ENCODE results near the gene PDZD11.
"Not testable (repeated sequence)": the region's sequence is repeated elsewhere in the genome, so short reads cannot be mapped to it uniquely, and the experiment has no call there.

The PDZD11 gene

DNA sequence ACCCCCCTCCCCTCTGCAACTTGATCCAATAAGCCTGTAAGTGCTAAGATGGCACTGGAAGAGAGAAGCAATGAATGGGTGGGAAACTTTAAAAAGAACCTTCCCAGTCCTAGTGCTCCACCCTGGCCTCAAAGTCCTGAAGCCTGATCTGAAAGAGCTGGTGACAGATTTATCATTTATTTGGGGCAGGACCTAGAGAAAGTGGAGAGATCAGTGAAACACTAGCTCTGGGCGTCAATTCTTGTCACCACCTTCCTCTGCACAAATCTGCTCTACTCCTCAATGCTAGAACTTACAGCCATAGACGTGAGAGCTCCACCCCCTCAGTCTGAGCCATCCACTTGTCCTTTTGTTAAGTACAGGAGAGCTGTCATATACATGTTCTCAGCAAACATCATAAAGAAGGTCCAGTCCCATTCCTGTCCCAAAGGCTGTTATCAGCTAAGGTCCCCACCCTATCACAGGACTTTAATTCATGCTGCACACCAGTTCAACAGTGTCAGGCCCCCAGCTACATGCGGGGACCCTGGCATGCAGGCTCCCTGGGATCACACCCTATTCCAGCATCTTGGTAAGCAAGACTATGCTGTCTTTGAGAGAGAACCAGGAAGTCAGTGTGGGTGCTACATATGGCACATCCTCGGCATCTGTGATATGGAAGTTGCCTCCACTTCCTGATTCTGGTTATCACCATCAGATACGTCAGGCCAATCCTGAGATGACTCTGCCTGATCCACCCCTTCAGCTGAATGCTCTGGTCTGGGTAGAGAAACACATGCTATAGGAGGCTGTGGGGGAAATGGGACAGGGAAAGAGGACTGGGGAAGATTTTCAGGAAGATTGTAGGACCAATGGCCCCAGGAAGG is 32.1 kb downstream of the PDZD11 start:
- DNase-seq (ENCODE audit: low read depth in 2 of 2), result no peak

DNA sequence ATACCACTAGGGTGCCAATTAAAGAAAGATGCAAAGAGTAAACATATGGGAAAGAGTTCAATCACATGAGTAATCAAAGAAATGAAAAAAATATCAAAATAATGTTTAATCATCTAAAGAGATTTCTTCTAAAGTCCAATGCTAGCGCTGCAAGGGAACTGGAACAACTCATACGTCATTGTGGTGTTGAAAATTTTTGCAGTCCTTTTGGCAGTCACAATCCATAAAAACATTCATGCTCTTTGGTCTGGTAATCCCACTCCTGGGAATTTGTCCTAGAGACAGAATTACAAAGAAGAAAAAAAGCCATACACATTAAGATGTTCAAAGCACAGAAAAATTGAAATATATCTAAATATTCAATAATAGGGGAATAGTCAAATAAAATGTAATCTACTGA is 34.3 kb downstream of the PDZD11 start:
- no peak for DNase-seq (ENCODE audit: low read depth in 2 of 2)

GRCh38 chrX:70254909-70255308 is 34.8 kb downstream of the PDZD11 start:
- no peak for DNase-seq (ENCODE audit: low read depth in 2 of 2)

DNA sequence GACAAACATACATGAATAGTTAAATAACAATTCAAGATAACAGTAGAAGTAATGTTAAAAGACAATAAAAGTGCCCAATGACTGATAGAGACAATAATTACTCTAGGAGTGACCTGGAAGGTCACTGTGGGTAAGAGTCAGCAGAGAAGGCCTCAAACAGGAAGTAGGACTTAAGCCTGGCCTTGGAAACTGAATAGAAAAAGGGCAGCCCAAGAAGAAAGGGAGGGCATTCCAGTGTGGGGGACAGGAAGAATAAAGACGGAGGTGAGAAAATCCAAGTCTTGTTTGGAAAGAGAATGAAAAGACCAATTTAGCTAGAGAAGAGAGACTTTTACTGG is 35.7 kb downstream of the PDZD11 start:
- no peak for DNase-seq (ENCODE audit: low read depth in 2 of 2)

- no peak for DNase-seq (ENCODE audit: low read depth in 2 of 2)
Measured at GRCh38 chrX:70253377-70254062, 36.2 kb downstream of the PDZD11 start.

DNA sequence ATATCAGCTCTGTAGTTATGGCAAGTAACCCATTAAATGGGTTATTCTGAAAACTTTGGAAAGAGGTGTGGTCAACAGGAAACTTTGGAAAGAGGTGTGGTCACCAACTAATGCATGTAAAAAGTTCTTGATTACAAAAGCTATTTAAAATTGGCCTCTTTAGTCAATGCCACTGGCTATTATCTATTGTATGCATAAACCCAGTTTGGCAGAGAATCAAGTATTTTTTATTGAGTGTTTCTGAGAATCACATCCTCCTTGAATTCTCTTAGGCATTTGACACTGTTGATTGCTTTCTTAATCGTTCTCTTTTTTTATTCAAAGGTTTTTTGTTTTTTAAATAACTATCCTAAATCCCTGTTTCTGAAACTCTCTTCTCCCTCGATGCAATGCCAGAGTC is 37.2 kb downstream of the PDZD11 start:
- DNase-seq (ENCODE audit: low read depth in 2 of 2), result no peak

DNA sequence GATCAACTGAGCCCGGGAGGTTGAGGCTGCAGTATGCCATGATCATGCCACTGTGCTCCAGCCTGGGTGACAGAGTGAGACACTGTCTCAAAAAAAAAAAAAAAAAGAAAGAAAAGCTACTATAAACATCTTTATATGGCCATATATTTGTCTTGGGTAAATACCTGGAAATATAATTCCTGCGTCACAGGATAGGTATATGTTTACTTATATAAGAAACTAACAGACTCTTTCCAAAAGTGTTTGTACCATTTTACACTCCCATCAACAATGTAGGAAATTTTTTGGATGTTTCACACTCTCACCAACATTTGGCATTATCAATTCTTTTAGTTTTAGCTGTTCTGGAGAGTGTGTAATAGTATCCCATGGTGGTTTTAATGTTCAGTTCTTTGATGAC is 42.5 kb downstream of the PDZD11 start:
- DNase-seq (ENCODE audit: low read depth in 2 of 2), result no peak

GRCh38 chrX:70244881-70245280 is 44.8 kb downstream of the PDZD11 start:
- DNase-seq (ENCODE audit: low read depth in 2 of 2), result no peak

DNA sequence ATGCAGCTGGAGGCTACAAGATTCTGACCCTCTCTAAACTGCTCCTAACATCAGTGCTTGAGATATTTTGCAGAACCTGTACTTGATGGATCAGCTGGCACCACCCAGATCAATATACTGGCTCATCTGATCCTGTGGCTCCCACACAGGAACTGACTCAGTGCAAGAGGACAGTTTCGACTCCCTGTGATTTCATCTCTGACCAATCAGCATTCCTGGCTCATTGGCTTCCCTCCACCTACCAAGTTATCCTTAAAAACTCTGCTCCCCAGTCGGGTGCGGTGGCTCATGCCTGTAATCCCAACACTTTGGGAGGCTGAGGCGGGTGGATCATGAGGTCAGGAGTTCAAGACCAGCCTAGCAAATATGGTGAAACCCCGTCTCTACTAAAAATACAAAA is 46.1 kb downstream of the PDZD11 start:
- not testable (repeated sequence) for DNase-seq (ENCODE audit: low read depth in 2 of 2)

DNA sequence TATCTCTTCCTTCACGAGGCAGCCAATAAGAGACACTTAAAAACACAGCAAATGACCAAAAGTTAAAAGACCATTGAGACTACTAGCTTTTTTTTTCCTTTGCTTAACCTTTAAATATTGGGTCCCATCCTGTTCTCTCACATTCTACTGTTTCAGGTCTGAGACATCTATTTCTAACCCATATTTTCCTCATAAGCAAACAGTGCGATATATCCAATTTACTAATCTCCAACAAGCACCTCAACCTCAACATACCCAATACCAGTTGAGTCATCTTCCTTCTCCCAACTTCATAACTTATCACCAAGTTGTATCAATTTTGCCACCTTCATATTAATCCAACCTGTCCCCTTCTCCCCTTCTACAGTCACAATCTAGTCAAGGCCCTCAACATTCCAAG is 48.2 kb downstream of the PDZD11 start:
- no peak for DNase-seq (ENCODE audit: low read depth in 2 of 2)

DNA sequence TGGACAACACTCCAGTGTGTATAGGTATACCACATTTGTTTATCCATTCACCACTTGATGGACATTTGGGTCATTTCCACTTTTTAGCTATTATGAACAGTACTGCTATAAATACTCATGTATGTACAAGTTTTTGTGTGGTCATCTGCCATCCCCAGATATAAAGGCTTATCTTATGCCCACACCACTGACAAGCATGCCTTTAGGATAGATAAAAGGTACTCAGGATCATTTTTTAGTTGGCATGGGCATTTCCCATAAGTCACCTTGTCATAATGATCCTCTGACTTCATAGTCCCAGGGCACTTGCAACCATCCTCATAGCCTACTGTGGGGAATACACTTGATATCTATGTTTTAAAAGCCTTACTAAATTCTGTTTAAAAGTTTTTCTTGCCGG is 49.0 kb downstream of the PDZD11 start:
- no peak for DNase-seq (ENCODE audit: low read depth in 2 of 2)

All from stimulated activated CD8-positive, alpha-beta memory T cell treated with anti-CD3 and anti-CD28 coated beads, Interleukin-2, amount 100 ng/mL, for 48 hours (primary cell).